ENCODE results near the gene SPATA32.

GRCh38 chr17:45267436-45268055, 5.7 kb upstream of the SPATA32 start:
- TF ChIP-seq CTCF (IDR thresholded peaks at IDR 0.05) (no peak), POLR2A (IDR thresholded peaks at IDR 0.05) (no peak), EP300 (IDR thresholded peaks at IDR 0.05) (no peak)

Data from ovary (tissue), 3 donors.